Duodenal mucosa (tissue), 2 donors: ENCODE measurements around the gene PLEK.
A peak's percentile ranks its signal among the peaks of the same experiment; 100 is the strongest.
"Not testable (repeated sequence)": the region's sequence is repeated elsewhere in the genome, so short reads cannot be mapped to it uniquely, and the experiment has no call there.

Experiments used
- H3K27ac ChIP-seq: one replicate; pipeline ENCODE4 v1.7.0; 2013; ENCODE audit warnings: low read depth, low read length
- H3K27me3 ChIP-seq, 2 donors: one replicate each; pipeline ENCODE4 v1.7.0; 2013; ENCODE audit warnings: low read length in 2 of 2, control low read depth in 1 of 2; ENCODE audit not compliant: insufficient read depth in 2 of 2, control insufficient read depth in 1 of 2
- H3K36me3 ChIP-seq, 2 donors: one replicate each; pipeline ENCODE4 v1.7.0; 2013; ENCODE audit warnings: low read length in 2 of 2, control low read depth in 1 of 2; ENCODE audit not compliant: insufficient read depth in 2 of 2, control insufficient read depth in 1 of 2
- H3K4me1 ChIP-seq, 2 donors: one replicate each; pipeline ENCODE4 v1.7.0; 2013; ENCODE audit warnings: low read length in 2 of 2, control low read depth in 1 of 2; ENCODE audit not compliant: insufficient read depth in 2 of 2, control insufficient read depth in 1 of 2
- H3K4me3 ChIP-seq, 2 donors: one replicate each; pipeline ENCODE4 v1.7.0; 2013; ENCODE audit warnings: low read length in 2 of 2, low read depth in 1 of 2
- H3K9ac ChIP-seq, 2 donors: one replicate each; pipeline ENCODE4 v1.7.0; 2013; ENCODE audit warnings: low read length in 2 of 2, low read depth in 1 of 2
- H3K9me3 ChIP-seq, 2 donors: one replicate each; pipeline ENCODE4 v1.7.0; 2013; ENCODE audit warnings: low read length in 2 of 2, control low read depth in 1 of 2; ENCODE audit not compliant: control insufficient read depth in 1 of 2

PLEK gene

DNA sequence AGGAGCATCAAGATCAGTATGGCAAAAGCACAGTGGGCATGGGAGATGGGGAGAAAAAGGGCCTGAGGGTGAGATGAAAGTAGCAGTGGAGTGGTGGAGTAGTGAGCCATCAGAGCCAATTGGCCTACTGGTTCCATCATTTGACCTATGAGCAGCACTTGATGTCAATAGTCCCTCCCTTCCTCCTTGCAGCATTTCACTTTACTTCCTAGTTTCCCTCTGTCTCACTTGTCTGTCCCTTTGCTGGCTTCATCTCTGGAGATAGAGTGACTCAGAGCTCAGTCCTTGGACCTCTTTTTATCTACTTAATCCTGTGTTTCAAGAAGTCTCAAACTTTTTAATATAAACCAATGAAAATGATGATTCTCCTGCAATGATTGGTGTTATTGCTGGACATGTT lies 69.9 kb downstream of the PLEK start:
- no peak overlapping the region for H3K4me3 ChIP-seq
- no peaks in the 10 kb centered on the region for H3K36me3 ChIP-seq
- H3K27ac ChIP-seq, result no peak overlapping the region
- H3K9me3 ChIP-seq, result no peaks in the 10 kb centered on the region
- H3K4me1 ChIP-seq, result peaks cover 16 to 37% of the 10 kb centered on the region in 2 donors
- H3K9ac ChIP-seq, result no peak overlapping the region
- H3K27me3 ChIP-seq, result no peaks in the 10 kb centered on the region

DNA sequence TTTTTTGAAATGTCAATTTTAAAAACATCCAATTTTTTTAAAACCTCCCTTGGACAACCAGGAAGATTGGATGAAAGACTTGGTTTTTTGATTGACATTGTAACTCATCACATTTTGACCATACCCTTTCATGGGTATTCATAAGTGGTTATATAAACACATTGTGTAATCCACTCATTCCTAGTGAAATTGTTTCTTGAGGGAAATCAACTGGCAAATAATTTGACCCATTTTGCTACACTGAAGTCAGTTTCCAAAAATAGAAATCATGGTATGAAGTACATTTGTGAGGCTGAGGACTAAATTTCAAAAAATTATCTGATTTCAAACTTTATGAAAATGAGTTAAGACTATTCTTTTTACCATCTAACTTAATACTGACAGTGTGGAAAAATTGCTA lies 70.5 kb downstream of the PLEK start:
- no peaks in the 10 kb centered on the region for H3K36me3 ChIP-seq
- no peak overlapping the region for H3K9ac ChIP-seq
- H3K27me3 ChIP-seq, result no peaks in the 10 kb centered on the region
- peaks cover 22 to 42% of the 10 kb centered on the region in 2 donors for H3K4me1 ChIP-seq
- H3K9me3 ChIP-seq, result no peaks in the 10 kb centered on the region
- H3K27ac ChIP-seq, result no peak overlapping the region
- no peak overlapping the region for H3K4me3 ChIP-seq

DNA sequence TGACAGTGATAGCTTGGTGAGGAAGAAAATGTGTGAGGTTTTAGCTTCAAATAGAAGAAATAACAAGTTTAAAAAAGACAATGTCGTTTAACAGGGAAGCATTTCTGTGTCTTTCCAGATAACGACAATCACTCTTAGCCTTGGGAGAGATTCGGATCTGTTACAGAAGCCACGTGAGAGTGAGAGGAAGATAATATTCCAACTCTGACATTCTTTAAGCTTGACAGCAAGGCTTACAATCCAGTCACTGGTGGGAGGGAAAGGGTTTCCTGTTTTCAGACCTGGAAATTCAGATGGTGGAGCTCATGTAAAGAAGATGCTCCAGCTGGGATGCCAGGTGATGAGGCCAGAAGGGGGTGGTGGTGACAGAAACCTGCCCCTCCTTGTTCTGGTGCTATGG lies 71.2 kb downstream of the PLEK start:
- no peak overlapping the region for H3K27ac ChIP-seq
- no peak overlapping the region for H3K4me3 ChIP-seq
- H3K9me3 ChIP-seq, result no peaks in the 10 kb centered on the region
- no peak overlapping the region for H3K9ac ChIP-seq
- no peaks in the 10 kb centered on the region for H3K36me3 ChIP-seq
- H3K4me1 ChIP-seq, result peaks cover 26 to 47% of the 10 kb centered on the region in 2 donors
- no peaks in the 10 kb centered on the region for H3K27me3 ChIP-seq

DNA sequence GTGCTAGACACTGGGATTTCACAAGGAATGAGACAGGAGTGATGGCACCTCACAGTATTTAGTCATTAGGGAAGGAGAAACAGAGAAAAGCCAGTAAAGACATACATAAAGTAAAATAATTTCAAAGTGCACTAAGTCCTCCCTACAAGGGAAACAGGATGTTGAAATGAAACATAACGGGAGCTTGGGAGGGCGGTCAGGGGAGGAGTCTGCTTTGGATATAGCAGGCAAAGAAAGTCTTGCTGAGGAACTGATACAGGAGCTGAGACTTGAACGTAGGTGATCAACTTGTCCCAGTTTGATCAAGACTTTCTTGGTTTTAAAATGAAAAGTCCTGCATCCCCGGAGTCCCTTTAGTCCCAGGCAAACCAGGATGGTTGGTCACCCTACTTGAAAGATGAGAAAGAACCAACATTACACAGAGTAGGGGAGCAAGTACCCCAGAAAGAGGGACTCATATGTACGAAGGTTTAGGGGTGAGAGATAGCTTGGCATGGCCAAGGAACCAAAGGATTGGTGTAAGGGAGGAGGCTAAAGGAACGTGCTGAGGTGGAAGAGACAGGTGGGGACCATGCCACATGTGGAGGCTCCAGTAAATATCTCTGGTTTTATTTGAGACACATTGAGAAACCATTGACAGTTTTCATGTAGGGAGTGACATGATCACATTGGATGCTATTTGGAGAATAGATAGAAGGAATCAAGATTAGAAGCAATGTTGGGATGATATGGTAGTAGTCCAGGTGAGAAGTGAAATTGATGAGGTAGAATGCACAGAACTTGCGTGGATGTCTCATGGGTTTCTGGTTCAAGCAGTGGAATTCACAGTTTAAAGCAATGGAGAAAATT lies 73.6 kb downstream of the PLEK start:
- Histone ChIP-seq H3K27ac (no peak overlapping the region), H3K36me3 (no peaks in the 10 kb centered on the region), H3K4me1 (peaks cover 20 to 48% of the 10 kb centered on the region in 2 donors), H3K4me3 (no peak overlapping the region), H3K9ac (no peak overlapping the region), H3K27me3 (no peaks in the 10 kb centered on the region), H3K9me3 (no peaks in the 10 kb centered on the region)

- Histone ChIP-seq H3K9ac (peak overlapping the region in 1 of 2 donors; percentile 27), H3K27ac (no peak overlapping the region)
These were observed 76.3 kb downstream of the PLEK start for GRCh38 chr2:68441179-68441993.

GRCh38 chr2:68441994-68442322 lies 76.9 kb downstream of the PLEK start:
- Histone ChIP-seq H3K9me3 (no peaks in the 10 kb centered on the region), H3K9ac (no peak overlapping the region), H3K27ac (no peak overlapping the region), H3K27me3 (no peaks in the 10 kb centered on the region), H3K36me3 (no peaks in the 10 kb centered on the region), H3K4me3 (no peak overlapping the region), H3K4me1 (peaks cover 14 to 26% of the 10 kb centered on the region in 2 donors)

More at GRCh38 chr2:68441179-68441993, 76.3 kb downstream of the PLEK start:
- Histone ChIP-seq H3K27me3 (no peaks in the 10 kb centered on the region), H3K4me3 (no peak overlapping the region), H3K9me3 (no peaks in the 10 kb centered on the region), H3K4me1 (peaks cover 14 to 31% of the 10 kb centered on the region in 2 donors), H3K36me3 (no peaks in the 10 kb centered on the region)

- not testable (repeated sequence) for H3K27ac ChIP-seq, H3K4me3 ChIP-seq, H3K4me1 ChIP-seq, H3K27me3 ChIP-seq, H3K9ac ChIP-seq, H3K9me3 ChIP-seq, H3K36me3 ChIP-seq
These were observed 81.3 kb downstream of the PLEK start for GRCh38 chr2:68446425-68446824.
